Panc1 (cell line): ENCODE measurements around the gene BLTP1. TPM values are rescaled to one million over a fixed set of nuclear protein-coding genes. Genes with fewer than 3 reads are reported as not detected.

Experiments used
- ATAC-seq: fragments of 200-7000 bp; cut with Tn5 transposase; 2 replicates; pipeline ENCODE4 v1.9.1; 2020; ENCODE audit warnings: mild to moderate bottlenecking, moderate library complexity
- BruUV-seq: library from RNA; stranded (reverse); fragments of 400-500 nt; replicated peaks from 2 replicates; lab custom pipeline; 2021; lab: Mats Ljungman, UMichigan
- CTCF ChIA-PET: fragments of 300-600 bp; sonication (Branson Sonifier 250); formaldehyde crosslinking; loops from one replicate; lab custom pipeline; 2022; ENCODE audit warnings: antibody characterized with exemption; lab: Charles Lee
- POLR2A ChIA-PET: fragments of 300-600 bp; sonication (Branson Sonifier 250); formaldehyde crosslinking; loops from one replicate; lab custom pipeline; 2022; ENCODE audit warnings: antibody characterized with exemption; lab: Charles Lee
- DNase-seq: peaks from one replicate; pipeline ENCODE4 v3.0.0-alpha.2; 2010; ENCODE audit warnings: low read depth, low spot score
- H3K27ac ChIP-seq: 2 replicates; pipeline ENCODE4 v1.5.1; 2011; ENCODE audit warnings: mild to moderate bottlenecking, low read length, inconsistent platforms
- H3K27me3 ChIP-seq: fragments of 200-500 bp; sonication (Bioruptor generic); 2 replicates; pipeline ENCODE4 v1.6.0; 2014; ENCODE audit warnings: low read length, inconsistent platforms; ENCODE audit not compliant: control insufficient read depth, insufficient read depth
- H3K36me3 ChIP-seq: fragments of 200-500 bp; sonication (Bioruptor generic); 2 replicates; pipeline ENCODE4 v1.5.1; 2014; ENCODE audit warnings: inconsistent platforms, mild to moderate bottlenecking, low read length, moderate library complexity; ENCODE audit not compliant: control insufficient read depth, insufficient read depth
- H3K4me1 ChIP-seq: 2 replicates; pipeline ENCODE4 v1.5.1; 2011; ENCODE audit warnings: inconsistent platforms, mild to moderate bottlenecking, low read length, moderate library complexity; ENCODE audit not compliant: control insufficient read depth, insufficient read depth
- H3K4me3 ChIP-seq, 2 experiments: 2 replicates each; pipeline ENCODE4 v1.5.1; 2011 to 2012; ENCODE audit warnings: low read depth in 2 of 2, low read length in 2 of 2, mild to moderate bottlenecking in 2 of 2, inconsistent platforms in 1 of 2, moderate library complexity in 1 of 2
- H3K9me3 ChIP-seq: fragments of 200-500 bp; sonication (Bioruptor generic); 2 replicates; pipeline ENCODE4 v1.5.1; 2014; ENCODE audit warnings: low read depth, mild to moderate bottlenecking, inconsistent platforms, low read length, moderate library complexity; ENCODE audit not compliant: control insufficient read depth, insufficient read depth
- CTCF ChIP-seq: fragments of 450-650 bp; IDR thresholded peaks from 2 replicates; pipeline ENCODE4 v1.5.1; 2017; ENCODE audit warnings: mild to moderate bottlenecking
- POLR2AphosphoS5 ChIP-seq: IDR thresholded peaks from 2 replicates; pipeline ENCODE4 v1.6.1; 2012; ENCODE audit warnings: mild to moderate bottlenecking, low read depth, low read length, moderate library complexity
- REST ChIP-seq, 2 experiments: IDR thresholded peaks; 2 replicates each; pipeline ENCODE4 v1.6.1; 2011 to 2012; ENCODE audit warnings: low read depth in 2 of 2, control low read depth in 1 of 2, low read length in 1 of 2, mild to moderate bottlenecking in 1 of 2, moderate library complexity in 1 of 2; ENCODE audit not compliant: insufficient read depth in 1 of 2
- SIN3A ChIP-seq: IDR thresholded peaks from 2 replicates; pipeline ENCODE4 v1.6.1; 2012; ENCODE audit warnings: low read depth, mild to moderate bottlenecking, low read length, moderate library complexity, borderline replicate concordance; ENCODE audit not compliant: insufficient read depth
- TCF7L2 ChIP-seq: IDR thresholded peaks from 2 replicates; pipeline ENCODE4 v1.6.1; 2011; ENCODE audit warnings: mild to moderate bottlenecking, low read depth, low read length, inconsistent platforms
- in situ Hi-C: cut with HindIII; loops from 2 replicates; pipeline ENCODE4 v1.10.0; 2016; ENCODE audit warnings: low sequenced_read_pairs, low pct_unique_long_range_greater_than_20kb
- intact Hi-C: fragments of 100-400 bp; cut with micrococcal nuclease; formaldehyde crosslinking; loops from one replicate; pipeline ENCODE4 v1.10.0; 2022; ENCODE audit not compliant: unreplicated experiment
- total RNA-seq: library from RNA; stranded (reverse); gene quantifications from one replicate; pipeline ENCODE4 v1.2.1, GENCODE V29; 2021; ENCODE audit not compliant: unreplicated experiment

BLTP1 gene
- total RNA-seq, 1 experiment from 2014 or later, result 24.5 TPM

- in situ Hi-C loops (no loop called here), intact Hi-C loops (no loop called here)
- Histone ChIP-seq H3K4me1 (no peaks in the 10 kb centered on the region), H3K4me3 (no peak overlapping the region), H3K36me3 (no peaks in the 10 kb centered on the region), H3K27ac (no peak overlapping the region), H3K9me3 (no peaks in the 10 kb centered on the region), H3K27me3 (no peaks in the 10 kb centered on the region)
- DNase-seq (no peak), ATAC-seq (no peak)
- CTCF ChIA-PET, result no interaction called here
- BruUV-seq, result no TSS peak
- POLR2A ChIA-PET, result no interaction called here
- TF ChIP-seq POLR2AphosphoS5, result no peak
- no peak for TF ChIP-seq REST (IDR thresholded peaks at IDR 0.05; ENCODE audit: insufficient read depth in 1 of 2, low read depth in 2 of 2, low read length in 1 of 2)
- no peak for TF ChIP-seq CTCF
- TF ChIP-seq TCF7L2, result no peak
- TF ChIP-seq SIN3A, result no peak
These were observed 33.9 kb upstream of the BLTP1 start for GRCh38 chr4:122118243-122118642.

GRCh38 chr4:122119739-122120138, 32.4 kb upstream of the BLTP1 start:
- Histone ChIP-seq H3K4me3 (no peak overlapping the region), H3K36me3 (no peaks in the 10 kb centered on the region), H3K27ac (no peak overlapping the region), H3K27me3 (no peaks in the 10 kb centered on the region), H3K4me1 (no peaks in the 10 kb centered on the region), H3K9me3 (no peaks in the 10 kb centered on the region)
- no TSS peak for BruUV-seq
- ChIA-PET CTCF (no interaction called here), POLR2A (no interaction called here)
- TF ChIP-seq TCF7L2 (no peak), REST (IDR thresholded peaks at IDR 0.05; ENCODE audit: insufficient read depth in 1 of 2, low read depth in 2 of 2, low read length in 1 of 2) (no peak), POLR2AphosphoS5 (no peak), SIN3A (no peak), CTCF (no peak)
- in situ Hi-C loops, result no loop called here
- no peak for ATAC-seq
- intact Hi-C loops, result no loop called here
- DNase-seq, result no peak
